ENCODE measurements around the gene C1S.

GRCh38 chr12:7091660-7092228 lies 31.2 kb downstream of the C1S start:
- TF ChIP-seq ZFP3 (CRISPR knock-in tag; IDR thresholded peaks at IDR 0.05) (no peak), TCF4 (CRISPR knock-in tag; IDR thresholded peaks at IDR 0.05; ENCODE audit: borderline replicate concordance) (no peak), ZC3H10 (CRISPR knock-in tag; IDR thresholded peaks at IDR 0.05) (no peak), ARNTL (CRISPR knock-in tag; IDR thresholded peaks at IDR 0.05; ENCODE audit: borderline replicate concordance, low read depth) (no peak), ZNF70 (CRISPR knock-in tag; IDR thresholded peaks at IDR 0.05) (no peak), POU6F1 (CRISPR knock-in tag; IDR thresholded peaks at IDR 0.05; ENCODE audit: borderline replicate concordance, low read depth) (no peak)

Measured in SK-N-SH treated with all-trans-retinoic acid at 6 μM for 48 hours (cell line).